ENCODE data around the gene FAM184B. TPM values are rescaled to one million over a fixed set of nuclear protein-coding genes. Genes with fewer than 3 reads are reported as not detected.
"Not testable (repeated sequence)": the region's sequence is repeated elsewhere in the genome, so short reads cannot be mapped to it uniquely, and the experiment has no call there.

The FAM184B gene
- total RNA-seq, 2 donors from 2014 or later: 0.18 to 0.39 TPM

GRCh38 chr4:17699380-17699779, 82.0 kb downstream of the FAM184B start:
- DNase-seq (no peak), ATAC-seq (no peak)
- intact Hi-C loops (cut with DNase I, micrococcal nuclease): no loop called here

DNA sequence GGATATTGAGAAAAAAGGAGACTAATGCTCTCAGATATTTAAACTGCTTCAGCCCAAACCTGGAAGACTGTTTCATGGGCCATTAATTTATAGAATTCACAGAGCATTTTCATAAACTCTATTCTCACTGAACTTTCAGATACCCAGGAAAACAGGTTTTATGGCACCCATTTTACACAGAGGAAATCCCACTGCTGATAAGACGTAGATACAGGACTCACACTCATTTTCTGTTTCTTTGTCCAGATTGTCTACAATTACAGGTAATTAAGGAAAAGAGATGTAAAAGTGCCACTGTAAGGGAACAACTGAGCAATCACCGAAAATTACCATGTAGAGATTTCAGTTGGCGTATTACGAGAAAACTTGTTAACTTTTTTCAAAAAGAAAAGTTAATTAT, 83.3 kb downstream of the FAM184B start:
- DNase-seq: no peak
- intact Hi-C loops (cut with DNase I, micrococcal nuclease): no loop called here
- peak; percentile 56 for ATAC-seq

DNA sequence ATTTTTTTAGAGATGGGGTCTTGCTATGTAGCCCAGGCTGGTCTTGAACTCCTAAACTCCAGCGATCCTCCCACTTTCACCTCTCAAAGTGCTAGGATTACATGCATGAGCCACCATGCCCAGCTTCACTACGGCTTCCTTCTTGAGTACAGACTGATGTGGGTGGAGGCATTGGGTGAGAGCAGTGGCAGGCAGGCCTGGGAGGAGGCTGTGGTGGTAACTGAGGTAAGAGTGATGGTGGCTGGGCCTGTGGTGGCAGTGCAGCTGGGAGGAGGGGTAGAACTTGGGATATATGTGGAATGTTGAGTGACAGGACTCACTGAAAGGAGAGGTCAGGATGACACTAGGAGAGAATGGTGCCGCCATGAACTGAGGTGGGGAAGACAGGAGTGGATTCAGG, 86.1 kb downstream of the FAM184B start:
- intact Hi-C loops (cut with DNase I, micrococcal nuclease): no loop called here
- ATAC-seq (no peak), DNase-seq (no peak)

DNA sequence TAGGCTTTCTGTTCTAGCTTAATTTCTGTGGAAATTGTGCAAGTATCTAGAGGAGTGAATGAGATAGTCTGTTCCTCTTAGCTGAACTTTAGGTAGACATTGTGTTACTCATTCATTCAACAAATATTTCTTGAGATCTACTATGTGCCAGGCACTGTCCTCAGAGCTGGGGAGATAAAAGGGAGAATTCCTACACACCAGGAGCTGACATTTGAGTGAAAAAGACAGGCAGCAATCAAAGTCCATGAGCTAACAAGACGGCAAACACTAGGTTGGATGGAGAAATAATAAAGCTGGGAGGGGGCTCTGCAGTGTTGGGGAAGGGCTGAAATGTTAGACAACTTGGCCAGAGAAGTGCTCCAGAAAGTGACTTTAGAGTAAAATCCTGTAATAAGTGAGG, 86.9 kb downstream of the FAM184B start:
- intact Hi-C loops (cut with DNase I, micrococcal nuclease): no loop called here

DNA sequence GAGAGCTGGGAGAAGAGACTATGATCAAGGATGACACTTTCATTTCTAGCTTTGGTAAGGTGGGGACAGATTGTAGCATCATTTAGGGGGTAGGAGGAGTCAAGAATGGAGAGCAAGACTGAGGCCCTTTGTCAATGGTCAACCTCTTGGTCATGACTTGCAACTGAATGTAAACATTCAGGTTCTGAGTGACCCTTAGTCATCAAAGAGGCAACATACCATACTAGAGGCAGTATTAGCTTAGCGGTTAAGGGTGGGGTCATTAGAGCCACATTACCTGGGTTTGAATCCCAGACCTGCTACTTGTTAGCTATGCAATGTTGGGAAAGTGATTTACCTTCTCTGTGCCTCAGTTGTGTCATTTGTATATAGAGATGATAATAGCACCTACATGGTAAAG, 90.5 kb downstream of the FAM184B start:
- no peak for ATAC-seq
- intact Hi-C loops (cut with DNase I, micrococcal nuclease): no loop called here
- DNase-seq: no peak

More for the DNA sequence above, 86.9 kb downstream of the FAM184B start:
- no peak for DNase-seq
- ATAC-seq: peak; percentile 45

DNA sequence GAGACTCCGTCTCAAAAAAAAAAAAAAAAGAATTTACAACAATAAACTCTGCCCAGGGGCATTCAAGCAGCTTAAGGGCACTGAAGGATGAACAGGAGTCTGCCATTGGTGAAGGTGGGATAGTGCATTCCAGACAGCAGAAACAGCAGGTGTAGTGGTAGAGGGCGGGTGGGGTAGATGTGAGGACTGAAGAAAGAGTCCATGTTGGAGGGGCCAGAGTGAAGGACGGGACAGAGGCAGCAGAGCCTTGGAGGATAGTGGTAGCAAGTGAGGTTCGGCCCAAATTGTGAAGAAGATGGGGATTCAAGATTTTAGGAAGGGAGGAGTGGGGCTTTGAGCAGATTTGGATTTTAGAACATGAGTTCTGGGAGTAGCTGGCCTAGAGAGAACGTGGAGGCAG, 91.3 kb downstream of the FAM184B start:
- ATAC-seq (no peak), DNase-seq (no peak)
- intact Hi-C loops (cut with DNase I, micrococcal nuclease): no loop called here

DNA sequence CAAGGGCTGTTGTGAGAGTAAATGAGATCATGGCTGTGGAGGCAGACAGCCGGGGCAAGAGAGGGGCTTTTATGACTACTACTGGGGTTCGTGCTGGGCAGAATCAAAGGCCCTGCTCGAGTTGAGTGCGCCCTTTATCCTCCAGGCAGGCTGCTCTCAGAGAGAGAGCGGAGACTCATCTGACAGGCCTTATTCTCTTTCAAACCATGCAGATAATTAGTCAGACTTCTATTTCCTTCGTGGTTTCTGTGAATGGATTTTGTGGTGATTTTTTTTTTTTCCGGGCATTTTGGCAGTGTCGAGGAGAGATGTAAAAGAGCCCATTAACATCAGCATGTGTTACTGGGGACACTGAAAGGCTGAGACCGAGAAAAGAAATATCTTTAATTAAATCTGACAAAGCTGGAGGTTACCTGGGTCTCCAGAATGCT, 93.4 kb downstream of the FAM184B start:
- ATAC-seq (no peak), DNase-seq (no peak)
- intact Hi-C loops (cut with DNase I, micrococcal nuclease): no loop called here

GRCh38 chr4:17687237-17687857, 94.1 kb downstream of the FAM184B start:
- no peak for ATAC-seq
- intact Hi-C loops (cut with DNase I, micrococcal nuclease): no loop called here
- DNase-seq: no peak

DNA sequence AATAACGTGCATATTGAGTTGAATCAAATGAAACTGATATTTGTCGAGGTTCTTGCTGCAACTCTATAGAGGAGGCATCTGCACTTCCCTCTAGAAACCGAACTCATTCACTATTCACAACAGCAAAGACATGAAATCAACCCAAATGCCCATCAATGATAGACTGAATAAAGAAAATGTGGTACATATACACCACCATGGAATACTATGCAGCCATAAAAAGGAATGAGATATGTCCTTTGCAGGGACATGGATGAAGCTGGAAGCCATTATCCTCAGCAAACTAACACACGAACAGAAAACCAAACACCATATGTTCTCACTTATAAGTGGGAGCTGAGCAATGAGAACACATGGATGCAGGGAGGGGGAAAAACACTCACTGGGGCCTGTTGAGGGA, 96.8 kb downstream of the FAM184B start:
- not testable (repeated sequence) for DNase-seq, ATAC-seq

DNA sequence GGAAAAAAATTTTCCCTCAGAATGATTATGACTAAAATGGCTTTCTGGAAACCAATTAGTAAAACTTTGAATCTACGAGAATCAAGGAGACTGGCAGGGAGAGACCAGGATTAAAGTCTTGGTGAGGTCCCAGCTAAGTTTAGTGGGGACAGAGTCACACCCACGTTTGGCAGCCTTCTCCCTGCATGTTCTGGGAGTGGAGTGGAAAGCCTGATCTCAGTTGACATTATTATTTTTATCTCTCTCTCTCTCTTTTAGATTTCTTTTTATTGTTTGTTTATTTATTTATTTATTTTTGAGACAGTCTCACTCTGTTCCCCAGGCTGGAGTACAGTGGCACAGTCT, 99.2 kb downstream of the FAM184B start:
- no peak for ATAC-seq
- intact Hi-C loops (cut with DNase I, micrococcal nuclease): no loop called here
- no peak for DNase-seq

More for the DNA sequence above, 96.8 kb downstream of the FAM184B start:
- intact Hi-C loops (cut with DNase I, micrococcal nuclease): not testable (repeated sequence)

DNA sequence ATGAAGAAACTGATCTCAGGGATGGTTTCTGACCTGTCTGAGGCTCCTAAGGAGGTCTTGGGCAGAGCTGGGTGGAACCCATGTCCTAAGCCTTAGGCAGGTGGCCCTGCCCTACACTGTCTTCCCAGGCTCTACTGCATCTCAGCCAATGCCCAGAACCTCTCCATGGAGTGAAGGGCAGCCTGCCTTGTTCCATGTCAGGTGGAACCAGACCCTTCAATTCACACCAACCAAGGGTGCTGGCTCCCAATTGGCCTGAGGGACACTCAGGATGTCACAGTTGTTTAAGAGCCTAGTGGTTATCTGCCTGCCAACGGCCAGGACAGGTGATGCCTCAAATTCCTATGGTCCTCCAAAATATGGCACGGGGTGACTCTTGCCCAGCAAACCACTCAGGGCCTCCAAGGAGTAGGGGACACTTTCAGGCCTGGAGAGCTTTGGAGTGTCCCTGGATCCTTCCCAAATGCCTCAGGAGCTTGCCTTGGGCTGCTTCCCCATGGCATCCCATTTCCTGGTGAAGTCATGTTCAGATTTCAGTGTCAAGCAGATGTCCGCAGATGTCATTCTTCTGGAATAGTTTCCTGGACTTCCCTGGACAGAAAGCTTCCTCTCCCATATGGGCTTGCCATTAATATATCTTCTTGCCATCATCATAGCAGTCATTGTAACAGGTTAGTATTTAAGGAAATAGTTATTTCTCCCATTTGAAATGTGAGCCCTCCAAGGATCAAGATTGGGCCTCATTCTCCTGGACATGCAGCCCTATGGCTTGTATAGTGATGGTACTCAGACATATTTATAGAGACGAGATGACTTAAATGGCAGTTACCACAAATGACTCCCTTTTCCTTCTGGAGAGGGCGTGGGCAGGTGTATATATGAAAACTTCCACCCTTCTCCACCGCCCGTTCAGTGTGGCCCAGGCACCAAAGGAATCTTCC, 99.9 kb downstream of the FAM184B start:
- intact Hi-C loops (cut with DNase I, micrococcal nuclease): no loop called here
- ATAC-seq (no peak), DNase-seq (no peak)

DNA sequence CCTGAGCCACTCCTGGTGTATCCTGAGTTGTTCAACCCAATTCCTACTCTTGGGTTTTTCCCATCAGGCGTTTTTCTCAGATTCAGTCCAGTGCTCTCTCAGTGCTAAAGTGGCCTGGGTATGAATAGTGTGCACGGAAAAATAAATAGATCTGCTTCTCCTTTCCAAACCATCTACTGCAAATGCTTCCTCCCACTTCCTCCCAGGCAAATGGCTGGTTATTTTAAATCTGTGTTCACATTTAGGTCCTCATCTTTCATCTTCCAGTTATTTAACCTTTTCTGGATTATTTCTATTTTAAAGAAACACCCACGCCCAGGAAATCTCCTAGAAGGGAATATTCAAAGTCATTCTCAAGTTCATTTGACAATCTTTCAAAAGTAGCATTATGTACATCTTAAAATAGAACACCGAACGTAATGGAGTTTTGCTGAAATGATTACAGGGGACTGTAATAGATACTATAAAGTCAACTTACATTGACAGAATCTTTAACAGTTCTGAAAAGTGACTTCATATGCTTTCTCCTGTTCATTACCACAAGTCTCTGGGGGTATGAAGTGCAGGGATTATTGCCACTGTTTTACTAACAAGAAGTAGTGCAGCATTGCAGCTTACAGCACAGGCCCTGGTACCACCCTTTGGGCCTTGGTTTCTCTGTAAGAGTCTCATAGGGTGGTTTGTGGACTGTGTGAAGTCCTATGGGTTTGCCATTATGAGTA, 100.7 kb downstream of the FAM184B start:
- DNase-seq (no peak), ATAC-seq (no peak)
- intact Hi-C loops (cut with DNase I, micrococcal nuclease): no loop called here

GRCh38 chr4:17670423-17670822, 111.0 kb downstream of the FAM184B start:
- intact Hi-C loops (cut with DNase I, micrococcal nuclease): no loop called here
- DNase-seq (no peak), ATAC-seq (no peak)

GRCh38 chr4:17667653-17668201, 113.7 kb downstream of the FAM184B start:
- intact Hi-C loops (cut with DNase I, micrococcal nuclease): no loop called here
- ATAC-seq (no peak), DNase-seq (no peak)

GRCh38 chr4:17667253-17667652, 114.2 kb downstream of the FAM184B start:
- ATAC-seq (no peak), DNase-seq (no peak)
- intact Hi-C loops (cut with DNase I, micrococcal nuclease): no loop called here

- DNase-seq (no peak), ATAC-seq (no peak)
- intact Hi-C loops (cut with DNase I, micrococcal nuclease): no loop called here
Measured at GRCh38 chr4:17665852-17666251, 115.6 kb downstream of the FAM184B start.

GRCh38 chr4:17665346-17665745, 116.1 kb downstream of the FAM184B start:
- intact Hi-C loops (cut with DNase I, micrococcal nuclease): no loop called here
- ATAC-seq (no peak), DNase-seq (no peak)

GRCh38 chr4:17664755-17665154, 116.7 kb downstream of the FAM184B start:
- DNase-seq (no peak), ATAC-seq (no peak)
- intact Hi-C loops (cut with DNase I, micrococcal nuclease): no loop called here

GRCh38 chr4:17662694-17663093, 118.7 kb downstream of the FAM184B start:
- intact Hi-C loops (cut with DNase I, micrococcal nuclease): no loop called here
- DNase-seq (no peak), ATAC-seq (no peak)

Data from left colon (tissue), 2 donors.